MM.1S (cell line): ENCODE data around the gene NEK8.
"Not testable (repeated sequence)": the region's sequence is repeated elsewhere in the genome, so short reads cannot be mapped to it uniquely, and the experiment has no call there.

ENCODE experiments used
- DNase-seq: peaks from one replicate; pipeline ENCODE4 v3.0.0-alpha.2; 2015
- H2AFZ ChIP-seq: fragments of 300-600 bp; sonication (generic); 2 replicates; pipeline ENCODE4 v1.6.0; 2016; ENCODE audit warnings: antibody characterized with exemption, low read length
- H3F3A ChIP-seq: fragments of 300-600 bp; sonication (generic); 2 replicates; pipeline ENCODE4 v1.6.1; 2016; ENCODE audit warnings: mild to moderate bottlenecking, antibody characterized with exemption, low read length, moderate library complexity, mixed read lengths; ENCODE audit not compliant: insufficient read depth
- H3K27ac ChIP-seq: fragments of 300-600 bp; sonication (generic); 2 replicates; pipeline ENCODE4 v1.5.1; 2016; ENCODE audit warnings: mild to moderate bottlenecking, low read length
- H3K27me3 ChIP-seq: fragments of 300-600 bp; sonication (generic); replicated peaks from 2 replicates; pipeline ENCODE4 v1.6.0; 2016; ENCODE audit warnings: low read length; ENCODE audit not compliant: insufficient read depth
- H3K36me3 ChIP-seq: fragments of 300-600 bp; sonication (generic); replicated peaks from 2 replicates; pipeline ENCODE4 v1.6.1; 2016; ENCODE audit warnings: mild to moderate bottlenecking, low read length, mixed read lengths; ENCODE audit not compliant: insufficient read depth
- H3K4me1 ChIP-seq: fragments of 300-600 bp; sonication (generic); 2 replicates; pipeline ENCODE4 v1.6.1; 2016; ENCODE audit warnings: low read length, mixed read lengths
- H3K4me2 ChIP-seq: fragments of 300-600 bp; sonication (generic); 2 replicates; pipeline ENCODE4 v1.6.0; 2016; ENCODE audit warnings: low read depth, low read length
- H3K4me3 ChIP-seq: fragments of 300-600 bp; sonication (generic); 2 replicates; pipeline ENCODE4 v1.5.1; 2016; ENCODE audit warnings: low read length, mixed read lengths
- H3K79me2 ChIP-seq: fragments of 300-600 bp; sonication (generic); 2 replicates; pipeline ENCODE4 v1.6.1; 2016; ENCODE audit warnings: mixed run types, low read length, mixed read lengths
- H3K9ac ChIP-seq: fragments of 300-600 bp; sonication (generic); 2 replicates; pipeline ENCODE4 v1.6.1; 2016; ENCODE audit warnings: low read length, mixed read lengths
- H3K9me2 ChIP-seq: fragments of 300-600 bp; sonication (generic); replicated peaks from 2 replicates; pipeline ENCODE4 v1.6.1; 2016; ENCODE audit warnings: mild to moderate bottlenecking, low read length, mixed read lengths; ENCODE audit not compliant: insufficient read depth
- H3K9me3 ChIP-seq: fragments of 300-600 bp; sonication (generic); replicated peaks from 2 replicates; pipeline ENCODE4 v1.6.1; 2016; ENCODE audit warnings: mild to moderate bottlenecking, low read length, mixed read lengths; ENCODE audit not compliant: insufficient read depth
- H4K20me1 ChIP-seq: fragments of 300-600 bp; sonication (generic); 2 replicates; pipeline ENCODE4 v1.6.1; 2016; ENCODE audit warnings: mild to moderate bottlenecking, low read length, moderate library complexity, mixed read lengths; ENCODE audit not compliant: insufficient read depth
- CTCF ChIP-seq: fragments of 300-600 bp; sonication (generic); IDR thresholded peaks from 2 replicates; pipeline ENCODE4 v1.5.1; 2016; ENCODE audit warnings: antibody characterized with exemption, low read length, mixed read lengths
- EZH2 ChIP-seq: fragments of 300-600 bp; sonication (generic); optimal IDR thresholded peaks from 2 replicates; pipeline ENCODE3; 2017; ENCODE audit warnings: low read depth, mild to moderate bottlenecking, antibody characterized with exemption, low read length, mixed read lengths
- EZH2phosphoT487 ChIP-seq: fragments of 300-600 bp; sonication (generic); IDR thresholded peaks from 2 replicates; pipeline ENCODE4 v1.6.1; 2018; ENCODE audit warnings: antibody characterized with exemption, low read length

The NEK8 gene

GRCh38 chr17:28733346-28733745, 4.8 kb downstream of the NEK8 start:
- H2AFZ ChIP-seq = no peak overlapping the region
- no peaks in the 10 kb centered on the region for H3K27me3 ChIP-seq
- H3F3A ChIP-seq = peaks cover 10% of the 10 kb centered on the region
- no peaks in the 10 kb centered on the region for H3K79me2 ChIP-seq
- H3K4me2 ChIP-seq = no peak overlapping the region
- no peak overlapping the region for H3K27ac ChIP-seq
- no peaks in the 10 kb centered on the region for H3K36me3 ChIP-seq
- TF ChIP-seq EZH2phosphoT487 (no peak), CTCF (no peak)
- no peaks in the 10 kb centered on the region for H3K9me3 ChIP-seq
- no peak for DNase-seq
- peaks cover 6% of the 10 kb centered on the region for H3K4me1 ChIP-seq
- H3K4me3 ChIP-seq = no peak overlapping the region
- H3K9ac ChIP-seq = no peak overlapping the region
- H4K20me1 ChIP-seq = no peaks in the 10 kb centered on the region
- H3K9me2 ChIP-seq = no peaks in the 10 kb centered on the region

- no peaks in the 10 kb centered on the region for H3K36me3 ChIP-seq
- H3K9me2 ChIP-seq = no peaks in the 10 kb centered on the region
- TF ChIP-seq CTCF (no peak), EZH2phosphoT487 (no peak), EZH2 (no peak)
- H3K27me3 ChIP-seq = no peaks in the 10 kb centered on the region
- H2AFZ ChIP-seq = no peak overlapping the region
- H3F3A ChIP-seq = no peaks in the 10 kb centered on the region
- H3K9me3 ChIP-seq = no peaks in the 10 kb centered on the region
- no peak overlapping the region for H3K4me3 ChIP-seq
- no peak overlapping the region for H3K9ac ChIP-seq
- peaks cover 11% of the 10 kb centered on the region for H3K4me1 ChIP-seq
- no peaks in the 10 kb centered on the region for H4K20me1 ChIP-seq
- no peak overlapping the region for H3K4me2 ChIP-seq
- no peak overlapping the region for H3K27ac ChIP-seq
- DNase-seq = no peak
- H3K79me2 ChIP-seq = no peaks in the 10 kb centered on the region
Observed at GRCh38 chr17:28734712-28735241, 6.2 kb downstream of the NEK8 start.

GRCh38 chr17:28735242-28735722, 6.7 kb downstream of the NEK8 start:
- Histone ChIP-seq H3K4me3 (no peak overlapping the region), H3K27me3 (no peaks in the 10 kb centered on the region), H3K36me3 (no peaks in the 10 kb centered on the region), H3F3A (no peaks in the 10 kb centered on the region), H3K4me1 (peaks cover 11% of the 10 kb centered on the region), H3K9me3 (no peaks in the 10 kb centered on the region), H2AFZ (no peak overlapping the region), H3K9ac (no peak overlapping the region), H4K20me1 (no peaks in the 10 kb centered on the region), H3K9me2 (no peaks in the 10 kb centered on the region), H3K27ac (no peak overlapping the region), H3K79me2 (no peaks in the 10 kb centered on the region), H3K4me2 (no peak overlapping the region)
- DNase-seq = no peak
- TF ChIP-seq CTCF = no peak

GRCh38 chr17:28735913-28736769, 7.6 kb downstream of the NEK8 start:
- DNase-seq, H2AFZ ChIP-seq, H3K9me3 ChIP-seq, H3K36me3 ChIP-seq, H3K9ac ChIP-seq, H3K27ac ChIP-seq, H3K27me3 ChIP-seq, H4K20me1 ChIP-seq, H3K4me3 ChIP-seq, H3F3A ChIP-seq, H3K9me2 ChIP-seq, H3K4me2 ChIP-seq, H3K79me2 ChIP-seq: not testable (repeated sequence)
- peaks cover 14% of the 10 kb centered on the region for H3K4me1 ChIP-seq
